ENCODE results near the gene ISOC1. TPM values are rescaled to one million over a fixed set of nuclear protein-coding genes. Genes with fewer than 3 reads are reported as not detected.

ISOC1 gene
- total and polyA plus RNA-seq, 2 of the 13 experiments (the other 11 are each of a cell fraction or from before 2014, with no cell fraction given): 25.7 to 51.3 TPM

GRCh38 chr5:129094924-129095899, 663 bp downstream of the ISOC1 start (continued):
- TF ChIP-seq HOXD1 (CRISPR knock-in tag; IDR thresholded peaks at IDR 0.05) (0 out of 2 replicates have a peak, but pooled peaks have one; percentile 28), MYNN (CRISPR knock-in tag; IDR thresholded peaks at IDR 0.05; ENCODE audit: low read depth) (no peak), ZBTB42 (CRISPR knock-in tag; IDR thresholded peaks at IDR 0.05) (no peak), MXI1 (IDR thresholded peaks at IDR 0.05; ENCODE audit: borderline replicate concordance, low read depth, low read length) (peak; percentile 97), KLF6 (CRISPR knock-in tag; IDR thresholded peaks at IDR 0.05) (peak; percentile 43; the same call in 1 of the 2 replicates), PAF1 (CRISPR knock-in tag; IDR thresholded peaks at IDR 0.05) (no peak), SCMH1 (CRISPR knock-in tag; IDR thresholded peaks at IDR 0.05; ENCODE audit: borderline replicate concordance) (no peak), SKIL (CRISPR knock-in tag; IDR thresholded peaks at IDR 0.05; ENCODE audit: borderline replicate concordance) (peak; percentile 75), ZNF124 (CRISPR knock-in tag; IDR thresholded peaks at IDR 0.05) (peak; percentile 73; the same call in 1 of the 2 replicates), ZNF20 (CRISPR knock-in tag; IDR thresholded peaks at IDR 0.05) (0 out of 2 replicates have a peak, but pooled peaks have one; percentile 44), PHF21A (CRISPR knock-in tag; IDR thresholded peaks at IDR 0.05) (peak; percentile 91), ZNF296 (CRISPR knock-in tag; conservative IDR thresholded peaks at IDR 0.05) (peak; percentile 54; the same call in 1 of the 2 replicates), POLR2AphosphoS5 (IDR thresholded peaks at IDR 0.05; ENCODE audit: low read depth, low read length) (no peak; the same call in 1 of the 2 replicates), POLR2AphosphoS2 (IDR thresholded peaks at IDR 0.05; ENCODE audit: low read depth, low read length) (no peak), ZC3H4 (CRISPR knock-in tag; IDR thresholded peaks at IDR 0.05; ENCODE audit: borderline replicate concordance) (no peak), ZNF382 (CRISPR knock-in tag; IDR thresholded peaks at IDR 0.05; ENCODE audit: borderline replicate concordance) (no peak), ZNF33B (CRISPR knock-in tag; IDR thresholded peaks at IDR 0.05) (peak; percentile 81; the same call in 1 of the 2 replicates), SAFB2 (CRISPR knock-in tag; IDR thresholded peaks at IDR 0.05; ENCODE audit: borderline replicate concordance, low read depth) (peak; percentile 93), ZNF274 (CRISPR knock-in tag; IDR thresholded peaks at IDR 0.05) (peak; percentile 84; the same call in 1 of the 2 replicates), ZBTB37 (CRISPR knock-in tag; IDR thresholded peaks at IDR 0.05) (no peak), ZNF672 (CRISPR knock-in tag; IDR thresholded peaks at IDR 0.05) (0 out of 2 replicates have a peak, but pooled peaks have one; percentile 39), NR2C2 (CRISPR knock-in tag; IDR thresholded peaks at IDR 0.05; ENCODE audit: borderline replicate concordance) (peak; percentile 86), ZFY (CRISPR knock-in tag; IDR thresholded peaks at IDR 0.05) (peak; percentile 60), CBX1 (IDR thresholded peaks at IDR 0.05; ENCODE audit: low read depth) (no peak), SP1 (IDR thresholded peaks at IDR 0.05) (no peak), SP1 (CRISPR knock-in tag; IDR thresholded peaks at IDR 0.05) (peak; percentile 45; the same call in 1 of the 2 replicates), ZNF619 (CRISPR knock-in tag; IDR thresholded peaks at IDR 0.05) (no peak; the same call in 1 of the 2 replicates), IKZF4 (CRISPR knock-in tag; IDR thresholded peaks at IDR 0.05; ENCODE audit: borderline replicate concordance, low read depth, not compliant biosample characterization) (no peak), CHD4 (IDR thresholded peaks at IDR 0.05; ENCODE audit: borderline replicate concordance, low read length) (no peak)
